CD4-positive, alpha-beta T cell treated with Interleukin-2 at 100 ng/mL for 4 hours (primary cell): Measurements from ENCODE around the gene SPHK1.

Experiments
- DNase-seq: peaks from one replicate; pipeline ENCODE4 v3.0.0-alpha.2; 2020; ENCODE audit warnings: low spot score

Gene SPHK1

GRCh38 chr17:76433693-76434092 lies 49.3 kb downstream of the SPHK1 start:
- no peak for DNase-seq

GRCh38 chr17:76434870-76435269 lies 50.5 kb downstream of the SPHK1 start:
- no peak for DNase-seq

- DNase-seq: no peak
Measured at GRCh38 chr17:76435751-76436150, 51.3 kb downstream of the SPHK1 start.
